NCI-H82 treated with DMSO at 0.1 percent for 48 hours (cell line): Measurements from ENCODE around the gene CD3D.
A peak's percentile ranks its signal among the peaks of the same experiment; 100 is the strongest.

ENCODE experiments used
- DNase-seq: peaks from one replicate; lab custom pipeline; 2025; ENCODE audit not compliant: unreplicated experiment; lab: John Stamatoyannopoulos, UW

CD3D gene

DNA sequence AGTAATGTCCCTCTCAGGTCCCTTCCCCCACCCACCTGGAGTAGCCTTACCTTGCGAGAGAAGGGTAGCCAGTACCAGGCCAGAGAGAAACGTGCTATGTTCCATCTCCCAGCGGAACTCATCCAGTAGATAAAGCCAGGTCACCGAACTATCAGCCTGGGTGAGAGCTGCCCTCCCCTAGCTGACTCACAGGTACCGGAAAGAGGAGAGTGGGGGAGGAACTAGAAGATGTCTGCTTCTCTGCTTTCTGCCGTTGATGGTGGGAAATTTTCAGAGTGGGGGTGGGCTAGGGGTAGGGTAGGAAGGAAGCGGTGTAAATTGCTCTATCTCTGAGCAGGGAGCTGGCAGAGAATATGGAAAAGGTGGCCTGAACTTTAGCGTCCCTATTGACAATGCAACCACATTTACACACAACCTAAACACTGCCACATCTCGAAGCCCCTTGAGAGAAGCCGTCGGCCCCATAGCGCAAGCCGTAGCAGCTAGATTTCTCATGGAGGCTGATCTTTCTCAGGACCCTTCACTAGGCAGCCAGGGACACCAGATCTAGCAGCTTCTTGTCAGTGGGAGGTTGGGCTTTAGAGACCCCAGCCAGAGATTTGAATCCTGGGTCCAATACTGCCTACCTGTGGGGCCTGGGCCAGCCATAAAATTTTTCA, at the start of gene CD3D:
Gene CD3D, minus strand, starts transcription at position 203 of the 659 bp plus-strand sequence. Its CDS starts 98 bp downstream, at position 105.
- DNase-seq, result no peak

DNA sequence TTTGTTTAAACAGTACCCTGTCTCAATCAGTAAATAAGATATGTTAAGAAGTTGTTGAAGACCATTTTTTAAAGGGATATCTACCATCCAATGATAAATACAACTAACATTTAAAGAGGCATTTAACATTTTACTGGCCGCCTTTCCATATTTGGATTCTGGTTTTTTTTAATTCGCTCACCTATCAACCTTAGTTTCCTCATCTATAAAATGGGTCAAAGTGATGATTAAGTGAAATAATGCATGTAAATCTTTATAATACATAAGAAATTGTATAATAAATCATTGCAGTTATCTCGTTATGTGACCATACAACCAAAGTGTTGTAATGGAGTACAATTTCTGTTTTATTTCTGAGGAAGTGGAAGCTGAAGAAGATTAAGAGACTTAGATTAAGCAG, 41.2 kb upstream of the CD3D start:
- DNase-seq, result no peak

DNA sequence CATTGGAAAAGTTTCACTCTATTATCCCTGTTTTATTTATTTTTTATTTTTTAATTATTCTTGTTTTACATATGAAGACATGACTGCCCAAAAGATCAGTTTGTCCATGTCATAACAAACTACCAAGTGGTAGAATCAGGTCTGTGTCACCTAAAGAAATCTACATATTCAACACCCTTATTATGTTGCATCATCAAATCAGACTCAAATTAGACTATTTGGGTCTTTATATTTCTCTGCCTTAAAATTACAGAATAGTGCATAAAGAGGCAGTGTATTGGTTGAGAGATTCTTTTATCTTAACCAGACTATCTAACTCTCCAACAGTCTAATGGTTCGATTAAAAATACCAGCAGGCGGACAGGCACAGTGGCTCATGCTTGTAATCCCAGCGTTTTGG, 40.4 kb upstream of the CD3D start:
- DNase-seq, result no peak

DNA sequence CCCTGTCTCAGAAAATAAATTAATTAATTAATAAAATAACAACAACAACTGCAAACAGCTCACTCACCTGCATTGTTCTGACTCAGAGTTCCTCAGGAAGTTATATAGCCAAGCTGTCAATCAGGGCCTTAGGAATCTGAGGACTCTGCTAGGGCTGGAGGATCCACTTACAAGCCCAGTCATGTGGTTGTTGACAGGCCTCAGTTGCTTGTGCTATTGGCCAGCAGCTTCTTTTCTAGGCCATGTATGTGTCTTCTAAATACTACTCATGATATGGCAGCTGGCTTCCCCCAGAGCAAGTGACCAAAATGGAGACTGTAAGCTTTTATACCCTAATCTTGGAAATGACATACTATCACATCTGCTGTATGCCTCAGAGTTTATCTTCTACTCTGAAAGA, 38.1 kb upstream of the CD3D start:
- no peak for DNase-seq

DNA sequence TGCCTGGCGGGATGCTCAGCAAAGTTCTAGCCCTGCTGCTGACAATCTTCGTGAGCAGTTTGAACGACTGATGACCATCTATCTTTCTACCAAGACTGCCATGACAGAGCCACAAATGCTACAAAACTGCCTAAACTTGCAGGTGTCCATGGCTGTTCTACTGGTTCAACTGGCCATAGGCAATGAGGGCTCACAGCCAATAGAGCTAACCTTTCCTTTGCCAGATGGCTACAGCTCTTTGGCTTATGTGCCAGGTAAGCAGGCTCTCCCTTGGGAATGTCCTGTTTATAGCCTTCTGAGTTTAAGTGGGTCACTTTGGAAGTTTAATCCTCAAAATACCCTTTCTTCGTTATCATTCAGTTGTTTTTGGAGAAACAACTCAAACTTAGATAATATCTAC, 37.0 kb upstream of the CD3D start:
- no peak for DNase-seq

DNA sequence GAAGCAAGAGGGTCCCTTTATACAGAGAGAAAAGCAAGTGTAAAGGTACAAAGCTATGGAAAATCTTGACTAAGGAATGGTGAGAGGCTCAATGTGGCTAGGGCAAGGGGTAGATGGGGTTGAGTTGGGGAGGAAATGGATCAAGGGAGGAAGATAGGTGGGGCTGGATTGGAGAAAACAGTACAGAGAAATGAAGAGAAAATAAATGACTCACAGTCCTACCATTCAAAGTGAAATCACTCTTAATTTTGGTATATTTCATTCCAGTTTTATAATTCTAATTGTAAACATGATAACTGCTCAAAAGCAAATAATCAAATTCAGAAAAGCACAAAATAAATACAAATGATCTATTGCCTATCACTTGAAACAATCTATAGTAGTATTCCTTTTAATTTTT, 33.5 kb upstream of the CD3D start:
- no peak for DNase-seq

DNA sequence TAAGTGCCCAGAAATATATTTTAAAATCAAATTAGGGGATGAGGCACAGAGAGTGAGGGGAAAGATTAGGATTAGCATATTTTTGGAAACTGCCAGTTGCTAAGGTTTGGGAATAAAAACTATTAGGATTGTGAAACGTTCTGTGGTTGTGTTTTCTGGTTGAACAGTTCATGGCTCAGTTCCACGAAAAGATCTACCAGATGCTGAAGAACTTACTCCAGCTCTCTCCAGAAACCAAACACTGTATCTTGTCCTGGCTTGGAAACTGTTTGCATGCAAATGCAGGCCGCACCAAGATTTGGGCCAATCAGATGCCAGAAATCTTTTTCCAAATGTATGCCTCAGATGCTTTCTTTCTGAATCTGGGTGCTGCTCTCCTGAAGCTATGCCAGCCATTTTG, 32.2 kb upstream of the CD3D start:
- no peak for DNase-seq

DNA sequence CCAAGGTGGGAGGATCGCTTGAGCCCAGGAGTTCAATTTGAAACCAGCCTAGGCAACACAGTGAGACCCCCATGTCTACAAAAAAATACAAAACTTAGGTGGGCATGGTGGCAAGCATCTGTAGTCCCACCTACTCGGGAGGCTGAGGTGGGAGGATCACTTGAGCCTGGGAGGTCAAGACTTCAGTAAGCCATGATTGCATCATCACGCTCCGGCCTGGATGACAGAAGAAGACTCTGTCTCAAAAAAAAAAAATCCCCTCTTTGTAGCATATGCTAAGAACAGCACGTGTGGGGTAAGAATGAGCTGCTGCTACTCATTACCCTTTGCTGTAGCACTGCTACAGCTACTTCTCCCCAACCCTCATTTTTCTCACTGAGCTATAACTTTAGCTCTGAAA, 31.4 kb upstream of the CD3D start:
- no peak for DNase-seq

DNA sequence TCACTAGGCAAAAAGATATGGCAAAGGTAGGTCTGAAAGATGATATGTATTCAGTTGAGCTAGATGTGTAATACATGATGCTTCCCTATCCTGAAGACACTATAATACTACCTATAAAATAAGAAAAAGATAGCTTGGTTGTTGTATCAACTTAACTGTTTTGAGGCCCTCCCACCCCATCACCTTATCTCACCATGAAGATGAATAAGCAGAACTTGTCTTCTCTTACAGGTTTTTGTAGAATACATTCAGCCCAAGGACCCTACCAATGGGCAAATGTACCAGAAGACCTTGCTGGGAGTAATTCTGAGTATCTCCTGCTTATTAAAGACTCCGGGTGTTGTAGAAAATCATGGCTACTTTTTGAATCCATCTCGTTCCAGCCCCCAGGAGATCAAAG, 30.8 kb upstream of the CD3D start:
- DNase-seq, result no peak

DNA sequence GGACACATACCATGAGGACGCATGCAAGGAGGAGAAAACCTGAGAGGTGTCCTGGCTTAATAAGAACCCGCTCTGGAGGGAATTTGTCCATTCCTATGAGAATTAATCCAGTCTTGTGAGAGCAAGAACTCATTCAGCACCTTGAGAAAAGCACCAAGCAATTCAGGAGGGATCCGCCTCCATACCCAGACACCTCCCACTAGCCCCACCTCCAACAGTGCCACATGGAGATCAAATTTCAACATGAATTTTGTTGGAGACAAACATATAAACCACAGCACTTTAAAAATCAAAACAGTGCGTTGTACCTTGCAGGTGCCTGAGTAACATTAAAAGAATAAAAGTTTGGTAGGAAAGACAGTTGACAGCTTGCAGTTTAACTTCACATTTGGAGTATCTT, 28.3 kb upstream of the CD3D start:
- no peak for DNase-seq

DNA sequence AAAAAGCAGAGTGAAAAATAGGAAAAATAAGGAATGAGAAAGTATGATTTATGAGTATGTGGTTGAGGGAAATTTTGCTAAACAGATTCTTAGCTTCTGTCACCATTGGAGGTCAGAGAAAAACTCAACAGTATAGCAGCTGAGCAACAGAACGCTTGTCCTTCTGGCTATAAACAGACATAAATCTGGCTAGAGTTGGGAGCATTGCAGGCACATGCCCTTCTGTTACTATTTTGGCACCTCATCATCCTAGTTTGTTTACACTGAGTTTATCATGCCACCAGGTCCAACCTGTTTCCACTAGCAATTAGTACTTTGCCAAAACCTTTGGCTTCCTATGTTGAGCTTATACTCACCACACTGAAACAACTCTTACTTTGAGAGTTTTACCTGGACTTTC, 23.8 kb upstream of the CD3D start:
- DNase-seq, result no peak

DNA sequence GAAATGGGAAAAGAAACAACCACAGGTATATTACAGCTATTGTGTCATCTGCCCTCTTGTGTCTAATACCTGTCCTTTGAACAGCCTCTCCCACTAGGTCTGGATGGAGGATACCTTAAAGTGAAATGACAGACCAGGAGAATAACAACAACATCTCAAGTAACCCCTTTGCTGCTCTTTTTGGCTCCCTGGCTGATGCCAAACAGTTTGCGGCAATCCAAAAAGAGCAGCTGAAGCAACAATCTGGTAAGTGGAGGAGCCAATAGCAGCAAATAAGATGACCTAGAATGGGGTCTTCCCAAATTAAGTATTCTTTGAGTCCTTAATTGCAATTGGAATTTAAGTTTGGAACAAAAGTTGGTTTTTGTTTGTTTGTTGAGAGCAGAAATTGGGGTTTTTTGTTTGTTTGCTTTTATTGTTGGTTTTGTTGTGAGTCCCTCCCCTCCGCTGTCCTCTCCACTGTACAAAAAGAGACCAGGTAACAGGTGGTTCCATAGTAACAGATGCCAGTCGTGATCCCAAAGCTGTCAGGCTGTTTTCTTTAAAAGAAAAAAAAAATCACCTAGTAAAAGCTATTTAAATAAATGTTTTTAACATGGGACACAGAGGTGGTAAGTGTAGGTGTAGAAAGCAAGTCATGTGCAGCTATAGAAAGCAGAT, 22.6 kb upstream of the CD3D start:
- no peak for DNase-seq

DNA sequence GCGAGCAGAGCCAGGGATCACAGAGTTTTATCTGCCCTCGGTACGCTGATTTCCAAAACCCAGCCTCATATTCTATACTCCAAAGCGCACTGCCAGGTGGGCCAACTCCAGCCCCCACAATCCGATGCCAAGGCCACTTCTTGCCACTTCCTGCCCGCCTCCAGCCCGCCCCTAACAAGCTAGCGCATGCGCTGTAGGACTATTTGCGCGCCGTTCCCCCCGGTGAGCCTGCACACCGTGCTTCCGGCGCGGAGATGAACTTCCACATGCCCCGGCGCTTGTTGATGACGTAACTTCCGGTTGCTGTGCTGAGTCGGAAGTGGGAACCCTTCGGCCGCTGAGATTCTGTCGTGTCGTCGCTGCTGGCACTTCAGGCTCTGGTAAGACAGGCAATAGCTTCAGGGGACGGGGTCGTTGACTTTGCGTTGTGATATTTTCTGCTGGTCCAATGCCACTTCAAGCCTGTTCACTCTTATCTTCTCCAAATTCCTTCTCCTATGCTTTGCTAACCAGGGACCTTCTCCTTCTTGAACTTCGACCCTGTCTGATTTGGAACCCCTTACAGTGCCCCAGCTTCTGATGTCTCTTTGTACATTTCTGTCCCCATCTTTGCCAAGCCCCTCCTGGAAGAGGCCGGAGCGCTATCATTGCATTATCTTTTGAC, 16.9 kb upstream of the CD3D start, which contains the start of gene UBE4A:
Gene UBE4A, plus strand, starts transcription at position 306 of the 664 bp plus-strand sequence. CDS start 5,481 bp downstream, outside the sequence.
- peak; percentile 64 for DNase-seq

DNA sequence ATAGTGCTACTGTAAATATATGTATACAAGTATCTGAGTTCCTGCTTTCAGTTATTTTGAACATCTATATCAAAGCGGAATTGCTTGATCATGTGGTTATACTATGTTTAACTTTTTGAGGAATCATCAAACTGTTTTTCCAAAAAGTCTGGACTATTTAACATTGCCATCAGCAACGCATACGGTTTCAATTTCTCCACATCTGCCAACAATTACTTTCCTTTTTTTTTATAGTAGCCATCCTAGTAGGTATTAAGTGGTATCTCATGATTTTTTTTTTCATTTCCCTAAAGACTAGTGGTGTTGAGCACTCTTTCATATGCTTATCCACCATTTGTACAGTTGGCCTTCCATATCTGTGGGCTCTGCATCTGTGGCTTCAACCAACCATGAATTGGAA, 15.6 kb upstream of the CD3D start:
- no peak for DNase-seq

DNA sequence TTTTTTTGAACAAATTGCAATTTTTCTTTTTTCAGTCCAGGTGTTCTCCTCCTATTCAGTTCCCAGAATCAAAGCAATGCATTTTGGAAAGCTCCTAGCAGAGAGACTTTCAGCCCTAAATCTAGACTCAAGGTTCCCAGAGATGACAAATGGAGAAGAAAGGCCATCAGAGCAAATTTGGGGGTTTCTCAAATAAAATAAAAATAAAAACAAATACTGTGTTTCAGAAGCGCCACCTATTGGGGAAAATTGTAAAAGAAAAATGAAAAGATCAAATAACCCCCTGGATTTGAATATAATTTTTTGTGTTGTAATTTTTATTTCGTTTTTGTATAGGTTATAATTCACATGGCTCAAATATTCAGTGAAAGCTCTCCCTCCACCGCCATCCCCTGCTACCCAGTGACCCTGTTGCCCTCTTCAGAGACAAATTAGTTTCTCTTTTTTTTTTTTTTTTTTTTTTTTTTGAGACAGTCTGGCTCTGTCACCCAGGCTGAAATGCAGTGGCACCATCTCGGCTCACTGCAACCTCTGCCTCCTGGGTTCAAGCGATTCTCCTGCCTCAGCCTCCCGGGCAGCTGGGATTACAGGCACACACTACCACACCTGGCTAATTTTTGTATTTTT, 10.7 kb upstream of the CD3D start:
- DNase-seq, result no peak

DNA sequence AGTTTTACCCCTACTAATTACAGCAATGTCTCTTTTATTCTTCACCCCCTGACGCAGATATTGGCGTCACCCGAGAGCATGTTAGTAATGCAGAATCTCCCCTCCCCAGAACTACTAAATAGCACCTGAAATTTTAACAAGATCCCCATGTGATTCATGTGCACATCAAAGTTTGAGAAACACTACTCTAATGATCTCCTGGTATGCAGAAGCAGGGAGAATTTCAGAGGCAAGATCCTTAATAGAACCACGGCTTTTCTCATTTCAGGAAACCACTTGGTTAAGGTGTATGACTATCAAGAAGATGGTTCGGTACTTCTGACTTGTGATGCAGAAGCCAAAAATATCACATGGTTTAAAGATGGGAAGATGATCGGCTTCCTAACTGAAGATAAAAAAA, 7.0 kb upstream of the CD3D start:
- DNase-seq, result no peak

DNA sequence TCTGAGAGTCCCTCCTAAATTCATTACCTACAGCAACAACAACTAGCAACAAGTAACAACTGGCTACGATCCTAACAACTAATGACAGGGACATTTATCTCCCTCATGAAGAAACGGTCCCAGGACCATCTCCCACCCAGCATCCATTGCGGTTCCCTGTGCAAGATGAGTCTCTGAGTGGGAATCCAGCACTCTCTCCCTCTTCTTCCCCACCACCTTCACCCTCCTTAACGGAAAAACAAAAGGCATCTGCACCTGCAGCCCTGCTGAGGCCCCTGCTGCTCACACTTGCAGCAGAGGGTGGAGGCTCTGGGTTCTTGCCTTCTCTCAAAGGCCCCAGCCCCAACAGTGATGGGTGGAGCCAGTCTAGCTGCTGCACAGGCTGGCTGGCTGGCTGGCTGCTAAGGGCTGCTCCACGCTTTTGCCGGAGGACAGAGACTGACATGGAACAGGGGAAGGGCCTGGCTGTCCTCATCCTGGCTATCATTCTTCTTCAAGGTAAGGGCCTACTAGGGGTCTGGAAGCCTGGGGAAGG, 1.5 kb upstream of the CD3D start, which contains the start of gene CD3G:
Gene CD3G, plus strand, starts transcription at position 364 of the 535 bp plus-strand sequence. Its CDS starts 80 bp downstream, at position 444.
- DNase-seq, result no peak

DNA sequence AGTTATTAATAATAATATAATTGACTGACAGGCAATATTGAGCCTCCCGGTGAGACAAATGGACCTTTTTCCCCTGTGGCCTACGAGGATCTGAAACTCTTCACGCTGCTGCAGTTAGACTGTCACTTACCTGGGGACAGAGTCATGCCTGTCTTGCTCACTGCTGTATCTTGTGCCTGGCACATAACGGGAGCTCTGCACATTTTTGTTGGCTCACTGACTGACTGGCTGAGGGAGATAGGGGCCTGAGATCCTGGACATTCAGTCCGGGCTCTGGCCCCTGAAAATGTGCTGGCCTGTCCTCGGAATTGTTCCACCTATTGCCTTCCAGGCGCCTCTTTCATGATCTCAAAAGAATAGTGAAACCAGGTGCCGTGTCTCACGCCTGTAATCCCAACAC, 743 bp upstream of the CD3D start:
- no peak for DNase-seq

DNA sequence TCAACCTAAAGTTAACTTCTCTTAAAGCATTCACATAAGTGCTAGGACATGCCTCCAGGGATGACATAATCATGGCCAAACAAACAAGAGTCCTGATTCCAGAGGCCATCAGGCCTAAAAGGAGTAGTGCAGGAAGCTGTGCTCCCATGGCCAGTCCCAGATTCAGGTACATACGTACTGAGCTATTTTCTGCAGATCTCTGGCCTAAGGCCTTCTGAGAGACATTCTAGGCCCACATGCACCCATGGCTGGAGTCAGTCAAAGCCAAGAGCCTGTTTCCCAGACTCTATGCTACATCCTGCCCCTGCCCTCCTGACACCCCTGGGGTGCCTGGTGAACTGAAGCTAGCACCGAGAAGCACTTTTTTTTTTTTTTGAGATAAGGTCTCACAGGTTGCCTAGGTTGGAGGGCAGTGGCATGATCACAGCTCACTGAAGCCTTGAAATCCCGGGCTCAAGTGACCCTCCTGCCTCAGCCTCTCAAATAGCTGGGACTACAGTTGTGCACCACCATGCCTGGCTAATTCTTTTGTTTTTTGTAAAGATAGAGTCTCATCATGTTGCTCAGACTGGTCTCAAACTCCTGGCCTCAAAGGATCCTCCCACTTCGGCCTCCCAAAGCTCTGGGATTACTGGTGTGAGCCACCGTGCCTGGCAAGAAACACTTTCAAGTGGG, 553 bp downstream of the CD3D start:
- DNase-seq, result no peak

DNA sequence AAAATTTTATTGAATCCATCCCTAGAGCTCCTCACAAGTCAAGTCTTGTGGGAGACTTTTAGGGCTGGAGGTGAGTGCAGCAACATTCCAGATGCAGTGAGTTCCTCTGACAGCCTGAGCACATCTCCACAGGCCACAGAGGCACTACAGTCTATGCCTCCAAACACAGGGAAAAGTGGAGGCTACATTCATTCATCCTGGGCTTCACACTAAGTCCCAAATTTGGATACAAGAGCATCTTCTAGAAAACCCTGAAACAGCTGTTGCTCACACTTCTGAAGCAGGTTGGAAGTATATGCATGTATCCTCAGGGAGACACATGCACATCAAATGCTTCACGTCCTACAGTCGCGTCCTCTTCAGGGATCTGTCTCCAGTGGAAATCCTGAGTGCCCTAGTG, 1.2 kb downstream of the CD3D start:
- no peak for DNase-seq

DNA sequence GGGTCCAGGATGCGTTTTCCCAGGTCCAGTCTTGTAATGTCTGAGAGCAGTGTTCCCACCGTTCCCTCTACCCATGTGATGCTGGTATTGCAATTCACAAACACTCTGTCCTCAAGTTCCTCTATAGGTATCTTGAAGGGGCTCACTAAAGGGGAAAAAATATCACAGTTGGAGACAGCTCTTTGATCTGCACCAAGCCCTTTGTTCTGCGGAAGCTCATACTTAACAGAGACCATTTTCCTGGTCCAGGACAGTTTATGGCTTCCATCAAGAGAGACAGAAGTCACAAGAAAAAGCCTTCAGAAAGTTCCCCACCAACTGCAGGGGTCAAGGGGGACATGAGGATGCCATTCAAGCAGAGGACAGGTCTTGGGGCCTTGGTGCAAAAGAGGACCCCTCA, 2.1 kb downstream of the CD3D start:
- DNase-seq, result no peak
